HepG2 (cell line): ENCODE data around the gene HSPB9. TPM values are rescaled to one million over a fixed set of nuclear protein-coding genes. Genes with fewer than 3 reads are reported as not detected.

Experiments used
- FOSL2 ChIP-seq: sonication (generic); formaldehyde crosslinking; IDR thresholded peaks from 2 replicates; pipeline ENCODE4 v1.4.0; 2020; ENCODE audit warnings: missing genetic modification reagents
- FOXM1 ChIP-seq: sonication (generic); formaldehyde crosslinking; IDR thresholded peaks from 2 replicates; pipeline ENCODE4 v1.5.0; 2020; ENCODE audit warnings: missing genetic modification reagents
- GZF1 ChIP-seq: sonication (generic); formaldehyde crosslinking; IDR thresholded peaks from 2 replicates; pipeline ENCODE4 v1.5.1; 2020; ENCODE audit warnings: mild to moderate bottlenecking, missing genetic modification reagents
- HMG20A ChIP-seq: IDR thresholded peaks from 2 replicates; pipeline ENCODE4 v1.6.1; 2016; ENCODE audit warnings: borderline replicate concordance
- HNRNPL ChIP-seq: fragments of 200-400 bp; formaldehyde crosslinking; IDR thresholded peaks from 2 replicates; pipeline ENCODE4 v1.6.1; 2017; ENCODE audit warnings: mild to moderate bottlenecking, low read depth, low read length
- KLF13 ChIP-seq: sonication (generic); formaldehyde crosslinking; IDR thresholded peaks from 2 replicates; pipeline ENCODE4 v1.4.0; 2020; ENCODE audit warnings: mild to moderate bottlenecking, missing genetic modification reagents
- MAZ ChIP-seq, 2 experiments: sonication (generic) in 1 of 2; formaldehyde crosslinking in 1 of 2; IDR thresholded peaks; 2 replicates each; pipeline versions ENCODE4 v1.5.0 to v1.6.1; 2012 to 2020; ENCODE audit warnings: low read depth in 2 of 2, mild to moderate bottlenecking in 2 of 2, borderline replicate concordance in 1 of 2, improper control_type of control experiment in 1 of 2, low read length in 1 of 2, missing genetic modification reagents in 1 of 2, moderate library complexity in 1 of 2
- NFIB ChIP-seq: sonication (generic); formaldehyde crosslinking; IDR thresholded peaks from 2 replicates; pipeline ENCODE4 v1.9.0; 2021; ENCODE audit warnings: missing genetic modification reagents, mild to moderate bottlenecking, borderline replicate concordance
- REPIN1 ChIP-seq: sonication (generic); formaldehyde crosslinking; IDR thresholded peaks from 2 replicates; pipeline ENCODE4 v1.8.0; 2022; ENCODE audit warnings: missing genetic modification reagents, low read depth, mild to moderate bottlenecking, borderline replicate concordance
- RXRB ChIP-seq: IDR thresholded peaks from 2 replicates; pipeline ENCODE4 v1.6.1; 2016; ENCODE audit warnings: borderline replicate concordance, missing genetic modification reagents, missing compliant biosample characterization
- SNAPC2 ChIP-seq: sonication (generic); formaldehyde crosslinking; IDR thresholded peaks from 2 replicates; pipeline ENCODE4 v1.8.1; 2022; ENCODE audit warnings: mild to moderate bottlenecking, missing genetic modification reagents
- THAP11 ChIP-seq: IDR thresholded peaks from 2 replicates; pipeline ENCODE4 v1.6.1; 2016; ENCODE audit warnings: missing biosample characterization, missing genetic modification reagents
- ZNF20 ChIP-seq: sonication (generic); formaldehyde crosslinking; IDR thresholded peaks from 2 replicates; pipeline ENCODE4 v1.4.0; 2020; ENCODE audit warnings: mild to moderate bottlenecking, moderate library complexity, missing genetic modification reagents
- ZNF776 ChIP-seq: sonication (generic); formaldehyde crosslinking; IDR thresholded peaks from 2 replicates; pipeline ENCODE4 v1.4.0; 2020; ENCODE audit warnings: mild to moderate bottlenecking, missing genetic modification reagents
- polyA plus RNA-seq, 8 experiments: library from polyadenylated mRNA; depleted of rRNA in 3 of 8; stranded (reverse) in 7 of 8; unstranded in 1 of 8; fragments of >200 nt; fragmentation: Illumina TruSeq in 4 of 8; extraction: Trizol in 4 of 8; gene quantifications; 2 replicates each; pipeline versions ENCODE4 v1.2.1 to v1.2.3, GENCODE V29; 2011 to 2016; ENCODE audit warnings: low read depth in 4 of 8, missing spikeins in 1 of 8, mixed read lengths in 1 of 8; ENCODE audit not compliant: insufficient read depth in 1 of 8
- total RNA-seq, 5 experiments: library from RNA; depleted of rRNA; stranded (reverse); fragments of >200 nt; fragmentation: Illumina TruSeq; extraction: Trizol; gene quantifications; 2 replicates each; pipeline ENCODE4 v1.2.3, GENCODE V29; 2016; ENCODE audit warnings: low read depth in 1 of 5
- TF ChIP-seq, protein P1 (sequence below): sonication (generic); formaldehyde crosslinking; IDR thresholded peaks from 2 replicates; pipeline ENCODE4 v1.8.1; 2023; ENCODE audit warnings: missing genetic modification reagents, mild to moderate bottlenecking, borderline replicate concordance
- TF ChIP-seq, protein P2 (sequence below): sonication (generic); formaldehyde crosslinking; conservative IDR thresholded peaks from 2 replicates; pipeline ENCODE4 v1.4.0; 2020; ENCODE audit warnings: mild to moderate bottlenecking, missing genetic modification reagents, moderate library complexity
- TF ChIP-seq, protein P3 (sequence below): sonication (generic); formaldehyde crosslinking; IDR thresholded peaks from 2 replicates; pipeline ENCODE4 v1.5.0; 2020; ENCODE audit warnings: mild to moderate bottlenecking, missing genetic modification reagents, borderline replicate concordance
- TF ChIP-seq, protein P4 (sequence below): sonication (generic); formaldehyde crosslinking; IDR thresholded peaks from 2 replicates; pipeline ENCODE4 v1.4.0; 2020; ENCODE audit warnings: missing genetic modification reagents

The HSPB9 gene
- total and polyA plus RNA-seq, 2 of the 13 experiments (the other 11 are each of a cell fraction or from before 2014, with no cell fraction given): 0.05 to 0.24 TPM

DNA sequence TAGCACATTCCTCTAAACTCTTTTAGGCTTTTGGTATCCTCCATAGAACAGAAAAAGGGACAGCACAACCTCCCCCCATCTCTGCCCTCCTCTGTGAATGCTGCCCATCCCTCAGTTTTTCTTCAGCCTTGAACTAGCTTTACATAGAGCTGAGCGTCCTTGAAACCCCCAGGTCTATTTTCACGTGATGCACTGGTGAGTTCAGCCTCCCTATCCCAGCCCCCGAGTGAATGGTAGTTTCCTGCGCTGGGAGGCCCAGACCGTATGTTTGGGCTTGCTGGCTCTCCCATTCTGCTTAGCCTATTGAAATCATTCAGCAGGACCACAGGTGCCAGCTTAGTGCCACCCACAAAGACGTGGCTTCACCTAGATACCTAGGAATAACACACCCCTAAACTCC lies 46.8 kb upstream of the HSPB9 start (continued):
- TF ChIP-seq MAZ (IDR thresholded peaks at IDR 0.05; ENCODE audit: borderline replicate concordance, low read depth, low read length) (no peak), MAZ (CRISPR knock-in tag; IDR thresholded peaks at IDR 0.05; ENCODE audit: low read depth) (peak; percentile 15; the same call in 1 of the 2 replicates), THAP11 (no peak), ZNF20 (CRISPR knock-in tag) (no peak), FOSL2 (CRISPR knock-in tag) (no peak), GZF1 (no peak), NFIB (CRISPR knock-in tag) (no peak), RXRB (CRISPR knock-in tag) (0 out of 2 replicates have a peak, but pooled peaks have one; percentile 35), ZNF776 (CRISPR knock-in tag) (no peak), SNAPC2 (no peak), HNRNPL (no peak), REPIN1 (CRISPR knock-in tag) (no peak), KLF13 (CRISPR knock-in tag) (no peak), FOXM1 (CRISPR knock-in tag) (no peak), HMG20A (CRISPR knock-in tag) (peak; percentile 46; the same call in 1 of the 2 replicates)
- TF ChIP-seq, protein P1, sequence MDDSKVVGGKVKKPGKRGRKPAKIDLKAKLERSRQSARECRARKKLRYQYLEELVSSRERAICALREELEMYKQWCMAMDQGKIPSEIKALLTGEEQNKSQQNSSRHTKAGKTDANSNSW (CRISPR knock-in tag): no peak
- TF ChIP-seq, protein P2, sequence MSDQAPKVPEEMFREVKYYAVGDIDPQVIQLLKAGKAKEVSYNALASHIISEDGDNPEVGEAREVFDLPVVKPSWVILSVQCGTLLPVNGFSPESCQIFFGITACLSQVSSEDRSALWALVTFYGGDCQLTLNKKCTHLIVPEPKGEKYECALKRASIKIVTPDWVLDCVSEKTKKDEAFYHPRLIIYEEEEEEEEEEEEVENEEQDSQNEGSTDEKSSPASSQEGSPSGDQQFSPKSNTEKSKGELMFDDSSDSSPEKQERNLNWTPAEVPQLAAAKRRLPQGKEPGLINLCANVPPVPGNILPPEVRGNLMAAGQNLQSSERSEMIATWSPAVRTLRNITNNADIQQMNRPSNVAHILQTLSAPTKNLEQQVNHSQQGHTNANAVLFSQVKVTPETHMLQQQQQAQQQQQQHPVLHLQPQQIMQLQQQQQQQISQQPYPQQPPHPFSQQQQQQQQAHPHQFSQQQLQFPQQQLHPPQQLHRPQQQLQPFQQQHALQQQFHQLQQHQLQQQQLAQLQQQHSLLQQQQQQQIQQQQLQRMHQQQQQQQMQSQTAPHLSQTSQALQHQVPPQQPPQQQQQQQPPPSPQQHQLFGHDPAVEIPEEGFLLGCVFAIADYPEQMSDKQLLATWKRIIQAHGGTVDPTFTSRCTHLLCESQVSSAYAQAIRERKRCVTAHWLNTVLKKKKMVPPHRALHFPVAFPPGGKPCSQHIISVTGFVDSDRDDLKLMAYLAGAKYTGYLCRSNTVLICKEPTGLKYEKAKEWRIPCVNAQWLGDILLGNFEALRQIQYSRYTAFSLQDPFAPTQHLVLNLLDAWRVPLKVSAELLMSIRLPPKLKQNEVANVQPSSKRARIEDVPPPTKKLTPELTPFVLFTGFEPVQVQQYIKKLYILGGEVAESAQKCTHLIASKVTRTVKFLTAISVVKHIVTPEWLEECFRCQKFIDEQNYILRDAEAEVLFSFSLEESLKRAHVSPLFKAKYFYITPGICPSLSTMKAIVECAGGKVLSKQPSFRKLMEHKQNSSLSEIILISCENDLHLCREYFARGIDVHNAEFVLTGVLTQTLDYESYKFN (CRISPR knock-in tag): no peak; the same call in 1 of the 2 replicates
- TF ChIP-seq, protein P3, sequence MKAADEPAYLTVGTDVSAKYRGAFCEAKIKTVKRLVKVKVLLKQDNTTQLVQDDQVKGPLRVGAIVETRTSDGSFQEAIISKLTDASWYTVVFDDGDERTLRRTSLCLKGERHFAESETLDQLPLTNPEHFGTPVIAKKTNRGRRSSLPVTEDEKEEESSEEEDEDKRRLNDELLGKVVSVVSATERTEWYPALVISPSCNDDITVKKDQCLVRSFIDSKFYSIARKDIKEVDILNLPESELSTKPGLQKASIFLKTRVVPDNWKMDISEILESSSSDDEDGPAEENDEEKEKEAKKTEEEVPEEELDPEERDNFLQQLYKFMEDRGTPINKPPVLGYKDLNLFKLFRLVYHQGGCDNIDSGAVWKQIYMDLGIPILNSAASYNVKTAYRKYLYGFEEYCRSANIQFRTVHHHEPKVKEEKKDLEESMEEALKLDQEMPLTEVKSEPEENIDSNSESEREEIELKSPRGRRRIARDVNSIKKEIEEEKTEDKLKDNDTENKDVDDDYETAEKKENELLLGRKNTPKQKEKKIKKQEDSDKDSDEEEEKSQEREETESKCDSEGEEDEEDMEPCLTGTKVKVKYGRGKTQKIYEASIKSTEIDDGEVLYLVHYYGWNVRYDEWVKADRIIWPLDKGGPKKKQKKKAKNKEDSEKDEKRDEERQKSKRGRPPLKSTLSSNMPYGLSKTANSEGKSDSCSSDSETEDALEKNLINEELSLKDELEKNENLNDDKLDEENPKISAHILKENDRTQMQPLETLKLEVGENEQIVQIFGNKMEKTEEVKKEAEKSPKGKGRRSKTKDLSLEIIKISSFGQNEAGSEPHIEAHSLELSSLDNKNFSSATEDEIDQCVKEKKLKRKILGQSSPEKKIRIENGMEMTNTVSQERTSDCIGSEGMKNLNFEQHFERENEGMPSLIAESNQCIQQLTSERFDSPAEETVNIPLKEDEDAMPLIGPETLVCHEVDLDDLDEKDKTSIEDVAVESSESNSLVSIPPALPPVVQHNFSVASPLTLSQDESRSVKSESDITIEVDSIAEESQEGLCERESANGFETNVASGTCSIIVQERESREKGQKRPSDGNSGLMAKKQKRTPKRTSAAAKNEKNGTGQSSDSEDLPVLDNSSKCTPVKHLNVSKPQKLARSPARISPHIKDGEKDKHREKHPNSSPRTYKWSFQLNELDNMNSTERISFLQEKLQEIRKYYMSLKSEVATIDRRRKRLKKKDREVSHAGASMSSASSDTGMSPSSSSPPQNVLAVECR: peak; percentile 19; the same call in 1 of the 2 replicates
- TF ChIP-seq, protein P4, sequence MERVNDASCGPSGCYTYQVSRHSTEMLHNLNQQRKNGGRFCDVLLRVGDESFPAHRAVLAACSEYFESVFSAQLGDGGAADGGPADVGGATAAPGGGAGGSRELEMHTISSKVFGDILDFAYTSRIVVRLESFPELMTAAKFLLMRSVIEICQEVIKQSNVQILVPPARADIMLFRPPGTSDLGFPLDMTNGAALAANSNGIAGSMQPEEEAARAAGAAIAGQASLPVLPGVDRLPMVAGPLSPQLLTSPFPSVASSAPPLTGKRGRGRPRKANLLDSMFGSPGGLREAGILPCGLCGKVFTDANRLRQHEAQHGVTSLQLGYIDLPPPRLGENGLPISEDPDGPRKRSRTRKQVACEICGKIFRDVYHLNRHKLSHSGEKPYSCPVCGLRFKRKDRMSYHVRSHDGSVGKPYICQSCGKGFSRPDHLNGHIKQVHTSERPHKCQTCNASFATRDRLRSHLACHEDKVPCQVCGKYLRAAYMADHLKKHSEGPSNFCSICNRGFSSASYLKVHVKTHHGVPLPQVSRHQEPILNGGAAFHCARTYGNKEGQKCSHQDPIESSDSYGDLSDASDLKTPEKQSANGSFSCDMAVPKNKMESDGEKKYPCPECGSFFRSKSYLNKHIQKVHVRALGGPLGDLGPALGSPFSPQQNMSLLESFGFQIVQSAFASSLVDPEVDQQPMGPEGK: peak; percentile 54; the same call in 1 of the 2 replicates
